PFSK-1 (cell line): ENCODE measurements around the gene MCRIP1.

Source experiments
- SIN3A ChIP-seq: IDR thresholded peaks from 2 replicates; pipeline ENCODE4 v1.6.1; 2012; ENCODE audit warnings: mild to moderate bottlenecking, low read length, moderate library complexity, borderline replicate concordance; ENCODE audit not compliant: insufficient read depth
- TF ChIP-seq, protein P1 (sequence below), 2 experiments: IDR thresholded peaks; 2 replicates each; pipeline versions ENCODE4 v1.6.1 to v1.8.0; 2011 to 2012; ENCODE audit warnings: low read depth in 2 of 2, low read length in 2 of 2, control low read depth in 1 of 2, inconsistent platforms in 1 of 2, mild to moderate bottlenecking in 1 of 2, moderate library complexity in 1 of 2; ENCODE audit not compliant: insufficient read depth in 1 of 2

DNA sequence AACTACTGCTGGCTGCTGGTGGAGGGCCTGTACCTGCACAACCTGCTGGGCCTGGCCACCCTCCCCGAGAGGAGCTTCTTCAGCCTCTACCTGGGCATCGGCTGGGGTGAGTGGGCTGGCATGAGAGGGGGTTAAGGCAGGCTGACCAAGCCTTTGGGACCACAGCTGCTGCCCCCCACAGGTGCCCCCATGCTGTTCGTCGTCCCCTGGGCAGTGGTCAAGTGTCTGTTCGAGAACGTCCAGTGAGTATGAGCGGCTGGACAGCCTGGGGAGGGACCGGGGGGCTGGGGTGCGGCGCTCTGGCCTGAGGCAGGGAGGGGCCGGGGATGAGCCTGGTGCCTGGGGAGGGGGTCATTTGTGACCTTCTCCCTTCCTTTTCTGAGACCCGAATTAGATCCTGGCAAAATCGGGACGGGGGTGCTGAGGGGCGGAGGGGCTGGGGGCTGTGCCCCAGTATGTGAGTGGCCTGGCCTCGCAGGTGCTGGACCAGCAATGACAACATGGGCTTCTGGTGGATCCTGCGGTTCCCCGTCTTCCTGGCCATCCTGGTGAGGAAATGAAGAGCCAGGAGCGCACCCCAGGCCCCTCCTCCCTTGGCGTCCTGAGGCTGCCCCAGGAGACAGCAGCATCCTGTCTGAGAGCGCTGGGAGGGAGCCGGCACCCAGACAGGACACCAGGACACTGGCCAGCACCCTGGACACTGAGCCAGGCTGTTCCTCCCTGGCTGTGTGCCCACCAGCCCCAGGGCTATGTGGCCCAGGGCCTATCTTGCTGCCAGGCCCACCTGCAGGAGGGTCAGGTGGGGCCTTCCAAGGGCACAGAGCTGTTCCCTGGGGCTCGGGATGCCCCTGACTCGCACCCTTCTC, 21.2 kb downstream of the MCRIP1 start:
- TF ChIP-seq, protein P1, sequence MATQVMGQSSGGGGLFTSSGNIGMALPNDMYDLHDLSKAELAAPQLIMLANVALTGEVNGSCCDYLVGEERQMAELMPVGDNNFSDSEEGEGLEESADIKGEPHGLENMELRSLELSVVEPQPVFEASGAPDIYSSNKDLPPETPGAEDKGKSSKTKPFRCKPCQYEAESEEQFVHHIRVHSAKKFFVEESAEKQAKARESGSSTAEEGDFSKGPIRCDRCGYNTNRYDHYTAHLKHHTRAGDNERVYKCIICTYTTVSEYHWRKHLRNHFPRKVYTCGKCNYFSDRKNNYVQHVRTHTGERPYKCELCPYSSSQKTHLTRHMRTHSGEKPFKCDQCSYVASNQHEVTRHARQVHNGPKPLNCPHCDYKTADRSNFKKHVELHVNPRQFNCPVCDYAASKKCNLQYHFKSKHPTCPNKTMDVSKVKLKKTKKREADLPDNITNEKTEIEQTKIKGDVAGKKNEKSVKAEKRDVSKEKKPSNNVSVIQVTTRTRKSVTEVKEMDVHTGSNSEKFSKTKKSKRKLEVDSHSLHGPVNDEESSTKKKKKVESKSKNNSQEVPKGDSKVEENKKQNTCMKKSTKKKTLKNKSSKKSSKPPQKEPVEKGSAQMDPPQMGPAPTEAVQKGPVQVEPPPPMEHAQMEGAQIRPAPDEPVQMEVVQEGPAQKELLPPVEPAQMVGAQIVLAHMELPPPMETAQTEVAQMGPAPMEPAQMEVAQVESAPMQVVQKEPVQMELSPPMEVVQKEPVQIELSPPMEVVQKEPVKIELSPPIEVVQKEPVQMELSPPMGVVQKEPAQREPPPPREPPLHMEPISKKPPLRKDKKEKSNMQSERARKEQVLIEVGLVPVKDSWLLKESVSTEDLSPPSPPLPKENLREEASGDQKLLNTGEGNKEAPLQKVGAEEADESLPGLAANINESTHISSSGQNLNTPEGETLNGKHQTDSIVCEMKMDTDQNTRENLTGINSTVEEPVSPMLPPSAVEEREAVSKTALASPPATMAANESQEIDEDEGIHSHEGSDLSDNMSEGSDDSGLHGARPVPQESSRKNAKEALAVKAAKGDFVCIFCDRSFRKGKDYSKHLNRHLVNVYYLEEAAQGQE (IDR thresholded peaks at IDR 0.05; ENCODE audit: insufficient read depth in 1 of 2, low read depth in 2 of 2, low read length in 2 of 2), result no peak
- TF ChIP-seq SIN3A, result no peak
